Lung (tissue), 13 donors: Measurements from ENCODE around the gene CNTRL. TPM values are rescaled to one million over a fixed set of nuclear protein-coding genes. Genes with fewer than 3 reads are reported as not detected.
A peak's percentile ranks its signal among the peaks of the same experiment; 100 is the strongest.

Experiments
- ATAC-seq: fragments of 200-7000 bp; cut with Tn5 transposase; one replicate; pipeline ENCODE4 v1.9.1; 2020; ENCODE audit warnings: moderate number of reproducible peaks; ENCODE audit not compliant: insufficient read depth, low FRiP score
- DNase-seq, 3 donors: peaks; one replicate each; pipeline ENCODE4 v3.0.0-alpha.2; 2013 to 2017
- H3K27ac ChIP-seq, 2 donors: one replicate each; pipeline ENCODE4 v1.5.1; 2013; ENCODE audit warnings: mild to moderate bottlenecking in 2 of 2, moderate library complexity in 2 of 2, control low read depth in 1 of 2, inconsistent platforms in 1 of 2, low read depth in 1 of 2, low read length in 1 of 2
- H3K27me3 ChIP-seq, 3 donors: one replicate each; pipeline ENCODE4 v1.5.1; 2013; ENCODE audit warnings: low read length in 2 of 3; ENCODE audit not compliant: control insufficient read depth in 3 of 3, insufficient read depth in 3 of 3
- H3K36me3 ChIP-seq, 4 donors: one replicate each; pipeline ENCODE4 v1.5.1; 2013; ENCODE audit warnings: low read length in 4 of 4, mild to moderate bottlenecking in 1 of 4, moderate library complexity in 1 of 4; ENCODE audit not compliant: control insufficient read depth in 4 of 4, insufficient read depth in 4 of 4
- H3K4me1 ChIP-seq, 5 donors: one replicate each; pipeline ENCODE4 v1.5.1; 2013; ENCODE audit warnings: low read length in 5 of 5, mild to moderate bottlenecking in 2 of 5, moderate library complexity in 1 of 5; ENCODE audit not compliant: control insufficient read depth in 5 of 5, insufficient read depth in 5 of 5
- H3K4me3 ChIP-seq: one replicate; pipeline ENCODE4 v1.5.1; 2013; ENCODE audit warnings: mild to moderate bottlenecking, control low read depth, moderate library complexity
- H3K9ac ChIP-seq, 2 donors: one replicate each; pipeline ENCODE4 v1.5.1; 2013; ENCODE audit warnings: low read length in 2 of 2, control low read depth in 1 of 2; ENCODE audit not compliant: insufficient read depth in 1 of 2
- H3K9me3 ChIP-seq, 4 donors: one replicate each; pipeline ENCODE4 v1.5.1; 2013; ENCODE audit warnings: low read length in 3 of 4, mild to moderate bottlenecking in 1 of 4, moderate library complexity in 1 of 4; ENCODE audit not compliant: control insufficient read depth in 4 of 4, insufficient read depth in 3 of 4
- CTCF ChIP-seq: IDR thresholded peaks from 2 replicates; pipeline ENCODE4 v1.5.1; 2012; ENCODE audit warnings: mild to moderate bottlenecking; ENCODE audit errors: control extremely low read depth, extremely low read depth
- WGBS, 2 donors: extraction: QIAGEN DNeasy Blood & Tissue Kit; methylation state at CpG; one replicate each; pipeline ENCODE4 v1.1.7; 2013; 5-methylcytosine and 5-hydroxymethylcytosine counted together
- polyA plus RNA-seq, 2 donors: library from polyadenylated mRNA; stranded (reverse); fragments of 200-250 nt; gene quantifications; one replicate each; pipeline ENCODE4 v1.2.1, GENCODE V29; 2013
- small RNA-seq: library from RNA; depleted of rRNA; stranded (forward); fragments of <200 nt; gene quantifications from one replicate; pipeline ENCODE3, GENCODE V24; 2014; ENCODE audit warnings: low replicate concordance
- total RNA-seq, 2 donors: library from RNA; depleted of rRNA in 1 of 2; stranded (reverse); fragments of >200 nt in 1 of 2; gene quantifications; one replicate each; pipeline ENCODE4 v1.2.1, GENCODE V29; 2014 to 2021
- donor health status: control.
- donor health status: control.
- donor health status: Bipolar disorder and iron deficiency.
- donor health status: healthy.
- donor health status: DM: yes; HTN: yes; CAD: no.

Gene CNTRL
- total and polyA plus RNA-seq, 4 donors: 9.5 to 42.9 (median 18.3) TPM

- 58 to 61% methylated on average over 12 of the region's 12 CpGs for WGBS, 2 donors
- no peaks in the 10 kb centered on the region for H3K27me3 ChIP-seq
- H3K4me1 ChIP-seq: peaks cover 0 to 3% (median 0%) of the 10 kb centered on the region in 5 donors
- no peak overlapping the region for H3K9ac ChIP-seq
- H3K27ac ChIP-seq: no peak overlapping the region
- peak; percentile 33 for TF ChIP-seq CTCF
- no peak for ATAC-seq
- H3K36me3 ChIP-seq: no peaks in the 10 kb centered on the region
- H3K9me3 ChIP-seq: no peaks in the 10 kb centered on the region
- no peak overlapping the region for H3K4me3 ChIP-seq
- DNase-seq: peak in 2 of 3 donors; percentile 29 to 38
Observed at GRCh38 chr9:121222524-121223171, 147.9 kb downstream of the CNTRL start.

GRCh38 chr9:121225240-121225639, 150.5 kb downstream of the CNTRL start:
- Histone ChIP-seq H3K9ac (no peak overlapping the region), H3K4me3 (no peak overlapping the region), H3K4me1 (peaks cover 0 to 3% (median 0%) of the 10 kb centered on the region in 5 donors), H3K27ac (no peak overlapping the region), H3K9me3 (no peaks in the 10 kb centered on the region), H3K36me3 (no peaks in the 10 kb centered on the region), H3K27me3 (no peaks in the 10 kb centered on the region)
- ATAC-seq (no peak), DNase-seq (no peak)
- no peak for TF ChIP-seq CTCF
- 85 to 88% methylated on average over 5 of the region's 5 CpGs for WGBS, 2 donors

GRCh38 chr9:121226175-121226574, 151.4 kb downstream of the CNTRL start:
- Histone ChIP-seq H3K27me3 (no peaks in the 10 kb centered on the region), H3K4me3 (no peak overlapping the region), H3K36me3 (no peaks in the 10 kb centered on the region), H3K27ac (no peak overlapping the region), H3K4me1 (peaks cover 0 to 3% (median 0%) of the 10 kb centered on the region in 5 donors), H3K9ac (no peak overlapping the region), H3K9me3 (no peaks in the 10 kb centered on the region)
- ATAC-seq: no peak
- no peak for TF ChIP-seq CTCF
- 85 to 91% methylated on average over 2 of the region's 2 CpGs for WGBS, 2 donors
- no peak for DNase-seq

Small RNAs within 50 kb of the gene (small RNA-seq; reads per million reads assigned to genes)
- not detected for gene RN7SL181P

Other genes starting within 250 kb of the CNTRL start
- 10 to 100 TPM; 35.0 to 66.0 TPM for gene PSMD5, start 232.0 kb upstream of the CNTRL start, total RNA-seq
- gene PSMD5, start 232.0 kb upstream of the CNTRL start, polyA plus RNA-seq: 10 to 100 TPM; 14.9 to 19.5 TPM
- gene PHF19, start 197.8 kb upstream of the CNTRL start, total RNA-seq: 10 to 100 TPM; 21.8 to 25.1 TPM
- 10 to 100 TPM; 20.3 to 21.6 TPM for gene PHF19, start 197.8 kb upstream of the CNTRL start, polyA plus RNA-seq
- 1 to 10 TPM; 5.8 to 6.4 TPM for gene TRAF1, start 148.2 kb upstream of the CNTRL start, total RNA-seq
- gene TRAF1, start 148.2 kb upstream of the CNTRL start, polyA plus RNA-seq: 10 to 100 TPM in 1 of 2 donors, 1 to 10 TPM in 1; 3.9 to 23.1 TPM
- gene C5, start 24.7 kb upstream of the CNTRL start, total RNA-seq: 10 to 100 TPM; 16.4 to 53.2 TPM
- 1 to 10 TPM; 9.5 to 9.8 TPM for gene C5, start 24.7 kb upstream of the CNTRL start, polyA plus RNA-seq
- 100 to 1,000 TPM in 1 of 2 donors, 10 to 100 TPM in 1; 73.9 to 108 TPM for gene RAB14, start 126.9 kb downstream of the CNTRL start, total RNA-seq
- gene RAB14, start 126.9 kb downstream of the CNTRL start, polyA plus RNA-seq: 10 to 100 TPM; 26.3 to 37.8 TPM
- 100 to 1,000 TPM; 133 to 468 TPM for gene GSN, start 193.2 kb downstream of the CNTRL start, total RNA-seq
- gene GSN, start 193.2 kb downstream of the CNTRL start, polyA plus RNA-seq: 100 to 1,000 TPM; 201 to 265 TPM